Psoas muscle (tissue), 8 donors: ENCODE data around the gene CUX1. TPM values are rescaled to one million over a fixed set of nuclear protein-coding genes. Genes with fewer than 3 reads are reported as not detected.
A peak's percentile ranks its signal among the peaks of the same experiment; 100 is the strongest.

ENCODE experiments used
- ATAC-seq, 4 donors: fragments of 200-7000 bp; cut with Tn5 transposase; one replicate each; pipeline ENCODE4 v1.9.1; 2020; ENCODE audit warnings: moderate library complexity in 3 of 4, mild to moderate bottlenecking in 2 of 4
- DNase-seq, 2 donors: peaks; one replicate each; pipeline ENCODE4 v3.0.0-alpha.2; 2020
- H3K27ac ChIP-seq: fragments of 200-600 bp; one replicate; pipeline ENCODE4 v1.8.0; 2022
- H3K27me3 ChIP-seq, 3 donors: fragments of 200-600 bp in 1 of 3; one replicate each; pipeline versions ENCODE4 v1.6.1 to v1.8.0; 2013 to 2022; ENCODE audit warnings: low read length in 2 of 3, mild to moderate bottlenecking in 2 of 3, moderate library complexity in 1 of 3; ENCODE audit not compliant: insufficient read depth in 3 of 3
- H3K36me3 ChIP-seq, 2 donors: fragments of 200-600 bp in 1 of 2; one replicate each; pipeline versions ENCODE4 v1.6.1 to v1.8.0; 2013 to 2022; ENCODE audit warnings: low read depth in 1 of 2, mild to moderate bottlenecking in 1 of 2, moderate library complexity in 1 of 2; ENCODE audit not compliant: insufficient read depth in 1 of 2
- H3K4me1 ChIP-seq: fragments of 200-600 bp; one replicate; pipeline ENCODE4 v1.8.0; 2022
- H3K4me3 ChIP-seq: fragments of 200-600 bp; one replicate; pipeline ENCODE4 v1.8.0; 2022; ENCODE audit warnings: mild to moderate bottlenecking
- H3K9me3 ChIP-seq: fragments of 200-600 bp; one replicate; pipeline ENCODE4 v1.8.0; 2022
- WGBS, 3 donors: extraction: QIAGEN DNeasy Blood & Tissue Kit; methylation state at CpG; one replicate each; pipeline versions ENCODE4 v1.1.6 to v1.1.7; 2013; 5-methylcytosine and 5-hydroxymethylcytosine counted together
- intact Hi-C, 2 donors: fragments of 100-400 bp; cut with DNase I; formaldehyde crosslinking; loops; one replicate each; pipeline versions ENCODE4 v1.11.0 to v1.14.2; 2022
- polyA plus RNA-seq, 3 donors: library from polyadenylated mRNA; stranded (reverse); fragments of 200-250 nt; gene quantifications; one replicate each; pipeline ENCODE4 v1.2.3, GENCODE V29; 2013
- total RNA-seq, 4 donors: library from RNA; stranded (reverse); fragmentation: NEBNext Ultra II Directional in 2 of 4; extraction: Animal tissue kit (Norgen Biotek cat#: 25700) in 2 of 4; gene quantifications; one replicate each; pipeline versions ENCODE4 v1.2.1 to v1.2.4, GENCODE V29; 2021 to 2023
- TF ChIP-seq, protein P1 (sequence below): fragments of 200-600 bp; IDR thresholded peaks from one replicate; pipeline ENCODE4 v1.8.0; 2022; ENCODE audit warnings: antibody characterized with exemption
- donor health status: healthy with polysubstance abuse.
- donor health status: DM: no; HTN: no; CAD: no; lungs with moderate emphysema.
- donor health status: Bipolar disorder and iron deficiency.
- donor health status: healthy.
- donor health status: DM: yes; HTN: yes; CAD: no.
- donor health status: DM: no; HTN: no; CAD: no.
- donor health status: DM: no; HTN: no; CAD: no.
- donor health status: DM: yes; HTN: yes; CAD: no.

Gene CUX1
- total and polyA plus RNA-seq, 7 donors = 12.5 to 95.6 (median 72.4) TPM

DNA sequence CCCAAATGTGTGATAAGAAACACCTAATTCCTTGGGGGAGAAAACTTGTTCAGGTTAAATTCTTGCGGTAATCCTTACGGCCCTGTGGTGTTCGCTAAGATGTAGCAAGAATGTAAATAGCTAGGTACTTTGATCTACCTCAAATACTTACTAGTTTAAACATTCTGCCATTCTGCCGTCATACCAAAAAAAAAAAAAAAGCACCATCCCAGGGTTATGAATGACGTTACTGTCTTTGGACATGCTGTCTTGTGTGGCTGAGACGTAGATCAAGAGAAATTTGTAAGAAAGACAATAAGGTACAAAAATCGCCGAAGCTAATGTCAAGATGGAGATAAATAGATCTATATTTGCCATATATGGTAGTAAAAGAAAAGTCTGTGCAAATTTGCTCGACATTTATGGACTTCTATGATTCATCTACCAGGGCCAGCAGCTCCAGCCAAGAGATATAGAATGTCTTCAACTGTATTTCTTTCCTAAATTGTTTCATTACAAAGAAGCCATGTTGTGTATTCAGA lies 195.6 kb downstream of the CUX1 start:
- DNase-seq = no peak
- TF ChIP-seq, protein P1, sequence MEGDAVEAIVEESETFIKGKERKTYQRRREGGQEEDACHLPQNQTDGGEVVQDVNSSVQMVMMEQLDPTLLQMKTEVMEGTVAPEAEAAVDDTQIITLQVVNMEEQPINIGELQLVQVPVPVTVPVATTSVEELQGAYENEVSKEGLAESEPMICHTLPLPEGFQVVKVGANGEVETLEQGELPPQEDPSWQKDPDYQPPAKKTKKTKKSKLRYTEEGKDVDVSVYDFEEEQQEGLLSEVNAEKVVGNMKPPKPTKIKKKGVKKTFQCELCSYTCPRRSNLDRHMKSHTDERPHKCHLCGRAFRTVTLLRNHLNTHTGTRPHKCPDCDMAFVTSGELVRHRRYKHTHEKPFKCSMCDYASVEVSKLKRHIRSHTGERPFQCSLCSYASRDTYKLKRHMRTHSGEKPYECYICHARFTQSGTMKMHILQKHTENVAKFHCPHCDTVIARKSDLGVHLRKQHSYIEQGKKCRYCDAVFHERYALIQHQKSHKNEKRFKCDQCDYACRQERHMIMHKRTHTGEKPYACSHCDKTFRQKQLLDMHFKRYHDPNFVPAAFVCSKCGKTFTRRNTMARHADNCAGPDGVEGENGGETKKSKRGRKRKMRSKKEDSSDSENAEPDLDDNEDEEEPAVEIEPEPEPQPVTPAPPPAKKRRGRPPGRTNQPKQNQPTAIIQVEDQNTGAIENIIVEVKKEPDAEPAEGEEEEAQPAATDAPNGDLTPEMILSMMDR = no peak
- no peaks in the 10 kb centered on the region for H3K36me3 ChIP-seq
- H3K9me3 ChIP-seq = no peaks in the 10 kb centered on the region
- no peak overlapping the region for H3K4me3 ChIP-seq
- 71 to 89% (median 85%) methylated on average over 9 of the region's 9 CpGs for WGBS, 3 donors
- no peaks in the 10 kb centered on the region for H3K27me3 ChIP-seq
- ATAC-seq = no peak
- intact Hi-C loops = no loop called here
- H3K27ac ChIP-seq = no peak overlapping the region
- no peaks in the 10 kb centered on the region for H3K4me1 ChIP-seq

DNA sequence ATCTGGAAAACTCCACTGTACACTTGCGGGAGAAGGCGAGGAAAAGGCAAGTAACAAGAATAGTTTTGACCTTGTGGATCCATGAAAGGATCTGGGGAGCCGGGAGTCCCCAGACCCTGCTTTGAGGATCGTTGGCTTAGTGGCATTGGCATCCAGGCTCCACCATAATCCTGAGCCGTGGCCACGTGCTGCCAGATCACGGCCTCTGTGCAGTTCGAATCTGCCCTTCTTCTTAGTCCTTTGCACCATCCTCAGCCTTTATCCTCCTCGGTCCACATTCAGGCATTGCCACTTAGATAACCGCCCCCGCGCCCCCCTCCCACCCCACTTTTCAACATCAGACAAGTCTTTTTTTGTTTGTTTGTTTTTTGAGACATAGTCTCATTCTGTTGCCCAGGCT lies 201.4 kb downstream of the CUX1 start:
- DNase-seq (no peak), ATAC-seq (peak in 1 of 4 donors; percentile 26)
- intact Hi-C loops = no loop called here
- H3K9me3 ChIP-seq = no peaks in the 10 kb centered on the region
- H3K27me3 ChIP-seq = no peaks in the 10 kb centered on the region
- H3K4me1 ChIP-seq = no peaks in the 10 kb centered on the region
- H3K27ac ChIP-seq = no peak overlapping the region
- H3K36me3 ChIP-seq = no peaks in the 10 kb centered on the region
- 84 to 91% (median 89%) methylated on average over 12 of the region's 12 CpGs for WGBS, 3 donors
- TF ChIP-seq, protein P1 = no peak
- no peak overlapping the region for H3K4me3 ChIP-seq

DNA sequence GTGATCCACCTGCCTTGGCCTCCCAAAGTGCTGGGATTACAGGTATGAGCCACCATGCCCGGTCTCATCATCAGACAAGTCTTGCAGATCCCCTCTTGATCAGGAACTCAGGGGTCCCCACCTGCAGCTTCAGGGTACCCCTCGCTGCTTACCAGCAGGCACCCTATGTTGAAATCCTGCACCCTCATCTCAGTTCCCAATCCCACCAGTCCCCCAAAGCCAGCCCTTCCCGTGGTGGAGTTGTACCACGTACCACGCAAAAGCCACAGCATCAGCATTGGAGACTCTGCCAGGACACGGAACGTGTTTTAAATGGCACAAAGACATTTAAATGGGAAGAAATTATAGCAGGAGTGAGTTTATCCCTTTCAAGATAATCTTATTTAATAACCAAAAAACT lies 202.0 kb downstream of the CUX1 start:
- Histone ChIP-seq H3K27me3 (no peaks in the 10 kb centered on the region), H3K4me1 (no peaks in the 10 kb centered on the region), H3K9me3 (no peaks in the 10 kb centered on the region), H3K4me3 (no peak overlapping the region), H3K36me3 (no peaks in the 10 kb centered on the region), H3K27ac (no peak overlapping the region)
- ATAC-seq (no peak), DNase-seq (no peak)
- intact Hi-C loops = no loop called here
- 91% methylated on average over 7 of the region's 7 CpGs for WGBS, 3 donors
- TF ChIP-seq, protein P1 = no peak

DNA sequence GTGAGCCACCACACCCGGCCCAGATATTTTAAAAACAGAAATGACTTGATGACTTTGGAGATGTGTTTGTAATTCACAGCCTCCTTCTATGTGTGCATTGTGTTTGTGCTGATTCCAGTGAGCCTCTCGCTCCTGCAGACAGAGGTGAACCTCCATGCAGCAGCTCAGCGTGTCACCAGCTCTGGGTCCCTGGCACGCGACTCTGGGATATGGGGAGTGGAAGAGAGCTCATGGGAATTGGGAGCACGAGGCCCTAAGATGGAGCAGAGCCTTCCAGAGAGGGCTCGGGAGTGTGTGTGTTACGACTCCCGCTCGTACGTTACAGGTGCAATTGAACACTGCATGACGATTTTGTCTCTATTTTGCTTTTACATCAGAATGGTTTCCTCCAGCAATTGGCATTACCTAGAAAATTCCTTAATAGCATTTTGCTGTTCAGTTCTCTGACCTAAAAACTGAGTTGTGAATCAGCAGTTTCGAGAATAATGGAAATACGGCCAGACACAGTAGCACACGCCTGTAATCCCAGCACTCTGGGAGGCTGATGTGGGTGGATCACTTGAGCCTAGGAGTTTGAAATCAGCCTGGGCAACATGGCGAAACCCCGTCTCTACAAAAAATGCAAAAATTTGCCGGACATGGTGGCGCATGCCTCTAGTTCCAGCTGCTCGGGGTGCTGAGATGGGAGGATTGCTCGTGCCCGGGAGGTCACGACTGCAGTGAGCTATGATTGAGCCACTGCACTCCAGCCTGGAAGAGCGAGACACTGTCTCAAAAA lies 204.6 kb downstream of the CUX1 start:
- TF ChIP-seq, protein P1 = no peak
- Histone ChIP-seq H3K4me3 (no peak overlapping the region), H3K36me3 (no peaks in the 10 kb centered on the region), H3K27me3 (no peaks in the 10 kb centered on the region), H3K9me3 (no peaks in the 10 kb centered on the region), H3K27ac (no peak overlapping the region), H3K4me1 (no peaks in the 10 kb centered on the region)
- intact Hi-C loops = no loop called here
- ATAC-seq = no peak
- WGBS, 3 donors = 87 to 94% (median 92%) methylated on average over 24 of the region's 24 CpGs
- DNase-seq = no peak
